Measurements from ENCODE around the gene POU2AF1.

Gene POU2AF1

GRCh38 chr11:111302298-111302697 lies 76.8 kb downstream of the POU2AF1 start:
- no peak for DNase-seq (ENCODE audit: extremely low spot score, insufficient read length, low read depth)
- no peak for FAIRE-seq
